Measurements from ENCODE around the gene IQGAP2. TPM values are rescaled to one million over a fixed set of nuclear protein-coding genes. Genes with fewer than 3 reads are reported as not detected.
"Not testable (repeated sequence)": the region's sequence is repeated elsewhere in the genome, so short reads cannot be mapped to it uniquely, and the experiment has no call there.

IQGAP2 gene
- total RNA-seq, 1 donor from 2014 or later: 7.8 TPM

- ATAC-seq (no peak), DNase-seq (no peak)
- intact Hi-C loops (cut with micrococcal nuclease): no loop called here
Measured at GRCh38 chr5:76545184-76545583, 142.1 kb downstream of the IQGAP2 start.

- intact Hi-C loops (cut with micrococcal nuclease): no loop called here
- DNase-seq (no peak), ATAC-seq (no peak)
Measured at GRCh38 chr5:76546497-76547102, 143.5 kb downstream of the IQGAP2 start.

GRCh38 chr5:76547242-76547890 is 144.3 kb downstream of the IQGAP2 start:
- no peak for DNase-seq
- ATAC-seq: peak; percentile 75
- intact Hi-C loops (cut with micrococcal nuclease): no loop called here

GRCh38 chr5:76547891-76548524 is 144.9 kb downstream of the IQGAP2 start:
- no peak for ATAC-seq
- no peak for DNase-seq
- intact Hi-C loops (cut with micrococcal nuclease): no loop called here

GRCh38 chr5:76548525-76549229 is 145.6 kb downstream of the IQGAP2 start:
- no peak for ATAC-seq
- intact Hi-C loops (cut with micrococcal nuclease): no loop called here
- no peak for DNase-seq

GRCh38 chr5:76550881-76551280 is 147.8 kb downstream of the IQGAP2 start:
- ATAC-seq; DNase-seq; intact Hi-C loops (cut with micrococcal nuclease): not testable (repeated sequence)

GRCh38 chr5:76552546-76552945 is 149.5 kb downstream of the IQGAP2 start:
- no peak for DNase-seq
- intact Hi-C loops (cut with micrococcal nuclease): no loop called here
- no peak for ATAC-seq

- no peak for ATAC-seq
- DNase-seq: no peak
Measured at GRCh38 chr5:76553251-76553650, 150.2 kb downstream of the IQGAP2 start.

GRCh38 chr5:76555114-76555513 is 152.0 kb downstream of the IQGAP2 start:
- ATAC-seq: no peak
- intact Hi-C loops (cut with micrococcal nuclease): no loop called here
- no peak for DNase-seq

More at GRCh38 chr5:76553251-76553650, 150.2 kb downstream of the IQGAP2 start:
- intact Hi-C loops (cut with micrococcal nuclease): no loop called here

- intact Hi-C loops (cut with micrococcal nuclease): no loop called here
- DNase-seq: no peak
- no peak for ATAC-seq
Measured at GRCh38 chr5:76555717-76556116, 152.6 kb downstream of the IQGAP2 start.

- DNase-seq (no peak), ATAC-seq (no peak)
- intact Hi-C loops (cut with micrococcal nuclease): no loop called here
Measured at GRCh38 chr5:76556511-76557221, 153.6 kb downstream of the IQGAP2 start.

GRCh38 chr5:76560952-76561891 is 158.1 kb downstream of the IQGAP2 start:
- intact Hi-C loops (cut with micrococcal nuclease): no loop called here
- no peak for ATAC-seq
- no peak for DNase-seq

GRCh38 chr5:76561959-76562358 is 158.9 kb downstream of the IQGAP2 start:
- no peak for ATAC-seq
- intact Hi-C loops (cut with micrococcal nuclease): no loop called here
- no peak for DNase-seq

- ATAC-seq (no peak), DNase-seq (no peak)
- intact Hi-C loops (cut with micrococcal nuclease): no loop called here
Measured at GRCh38 chr5:76565009-76565408, 161.9 kb downstream of the IQGAP2 start.

- intact Hi-C loops (cut with micrococcal nuclease): no loop called here
- no peak for DNase-seq
- ATAC-seq: no peak
Measured at GRCh38 chr5:76570153-76570552, 167.1 kb downstream of the IQGAP2 start.

- ATAC-seq (no peak), DNase-seq (no peak)
- intact Hi-C loops (cut with micrococcal nuclease): no loop called here
Measured at GRCh38 chr5:76571559-76571958, 168.5 kb downstream of the IQGAP2 start.

GRCh38 chr5:76576450-76576849 is 173.4 kb downstream of the IQGAP2 start:
- no peak for DNase-seq
- ATAC-seq: no peak
- intact Hi-C loops (cut with micrococcal nuclease): no loop called here

- DNase-seq: no peak
- ATAC-seq: no peak
- intact Hi-C loops (cut with micrococcal nuclease): no loop called here
Measured at GRCh38 chr5:76576996-76577395, 173.9 kb downstream of the IQGAP2 start.

Measured in left ventricle myocardium superior (tissue), 1 donor.